Neutrophil (primary cell): ENCODE data around the gene EIF4G2.

Experiments used
- H3K27ac ChIP-seq: fragments of 200-600 bp; sonication (generic); 2 replicates; pipeline ENCODE4 v1.5.1; 2016; ENCODE audit warnings: mild to moderate bottlenecking, moderate library complexity
- H3K27me3 ChIP-seq: fragments of 200-600 bp; sonication (generic); 2 replicates; pipeline ENCODE4 v1.6.0; 2016; ENCODE audit warnings: mild to moderate bottlenecking
- H3K36me3 ChIP-seq: fragments of 200-600 bp; sonication (generic); 2 replicates; pipeline ENCODE4 v1.5.1; 2017
- H3K4me1 ChIP-seq, 2 experiments: fragments of 200-600 bp in 1 of 2; sonication (generic) in 1 of 2; 1 replicate in 1 of 2; 2 replicates in 1 of 2; pipeline versions ENCODE4 v1.5.1 to v1.6.1; 2013 to 2016; ENCODE audit warnings: low read depth in 1 of 2, low read length in 1 of 2, mild to moderate bottlenecking in 1 of 2, moderate library complexity in 1 of 2; ENCODE audit not compliant: control insufficient read depth in 1 of 2, insufficient read depth in 1 of 2
- H3K4me3 ChIP-seq, 2 experiments: fragments of 200-600 bp in 1 of 2; sonication (generic) in 1 of 2; 1 replicate in 1 of 2; 2 replicates in 1 of 2; pipeline ENCODE4 v1.5.1; 2013 to 2016; ENCODE audit warnings: low read depth in 1 of 2, low read length in 1 of 2, mild to moderate bottlenecking in 1 of 2, moderate library complexity in 1 of 2
- H3K9me3 ChIP-seq: fragments of 200-600 bp; sonication (generic); 2 replicates; pipeline ENCODE4 v1.5.1; 2016
- CTCF ChIP-seq: fragments of 200-600 bp; sonication (generic); IDR thresholded peaks from 2 replicates; pipeline ENCODE4 v1.5.1; 2016; ENCODE audit warnings: antibody characterized with exemption

EIF4G2 gene

GRCh38 chr11:10779086-10779485 lies 29.6 kb downstream of the EIF4G2 start:
- H3K4me1 ChIP-seq: peaks cover 0 to 5% of the 10 kb centered on the region in 2 experiments
- H3K27me3 ChIP-seq: no peaks in the 10 kb centered on the region
- no peak overlapping the region for H3K27ac ChIP-seq
- peaks cover 26% of the 10 kb centered on the region for H3K36me3 ChIP-seq
- no peak overlapping the region for H3K4me3 ChIP-seq
- H3K9me3 ChIP-seq: no peaks in the 10 kb centered on the region
- TF ChIP-seq CTCF: no peak

GRCh38 chr11:10778217-10778970 lies 30.3 kb downstream of the EIF4G2 start:
- H3K9me3 ChIP-seq: no peaks in the 10 kb centered on the region
- H3K4me3 ChIP-seq: no peak overlapping the region
- H3K27me3 ChIP-seq: no peaks in the 10 kb centered on the region
- TF ChIP-seq CTCF: no peak
- H3K4me1 ChIP-seq: peaks cover 0 to 5% of the 10 kb centered on the region in 2 experiments
- no peak overlapping the region for H3K27ac ChIP-seq
- peaks cover 26% of the 10 kb centered on the region for H3K36me3 ChIP-seq

DNA sequence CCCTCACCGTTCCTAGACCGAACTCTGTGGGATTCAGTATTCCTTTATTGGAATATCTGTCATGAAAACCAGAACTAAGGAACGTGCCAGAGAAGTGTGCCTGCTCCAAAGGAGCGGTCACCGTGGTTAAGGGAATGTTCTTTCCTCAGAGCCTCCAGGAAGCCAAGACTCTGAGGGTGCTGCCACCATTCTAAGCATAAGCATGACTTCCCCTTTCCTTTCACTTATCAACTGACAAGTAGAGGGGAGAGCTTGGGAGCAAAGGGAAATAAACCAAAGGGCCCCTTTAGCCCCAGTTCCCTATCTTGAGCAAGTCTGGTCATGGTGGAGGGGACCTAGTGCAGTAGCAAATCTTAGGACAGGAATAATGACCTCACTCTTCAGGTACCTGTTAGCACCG lies 30.9 kb downstream of the EIF4G2 start:
- Histone ChIP-seq H3K27me3 (no peaks in the 10 kb centered on the region), H3K27ac (no peak overlapping the region), H3K36me3 (peaks cover 26% of the 10 kb centered on the region), H3K4me1 (peaks cover 0 to 5% of the 10 kb centered on the region in 2 experiments), H3K9me3 (no peaks in the 10 kb centered on the region), H3K4me3 (no peak overlapping the region)
- TF ChIP-seq CTCF: no peak

DNA sequence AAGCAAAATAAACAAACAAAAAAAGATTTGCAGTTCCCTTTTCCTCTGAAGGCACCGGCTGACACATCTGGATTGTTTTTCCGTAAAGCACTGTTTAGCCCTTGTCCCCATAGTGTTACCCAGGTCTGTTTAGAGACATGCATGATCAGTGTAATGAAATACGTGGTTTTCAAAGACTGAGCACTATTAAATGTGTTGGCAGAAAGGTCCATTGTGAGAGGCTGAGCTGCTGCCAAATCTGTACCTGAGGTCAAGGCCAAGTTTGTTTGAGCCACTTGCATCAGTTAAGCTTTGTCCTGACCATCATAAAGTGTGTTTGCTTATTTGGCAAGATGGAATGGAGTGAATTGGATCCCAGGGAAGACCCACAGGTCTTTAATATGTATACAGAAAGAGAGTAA lies 31.3 kb downstream of the EIF4G2 start:
- no peak overlapping the region for H3K27ac ChIP-seq
- H3K9me3 ChIP-seq: no peaks in the 10 kb centered on the region
- H3K27me3 ChIP-seq: no peaks in the 10 kb centered on the region
- peaks cover 0 to 5% of the 10 kb centered on the region in 2 experiments for H3K4me1 ChIP-seq
- TF ChIP-seq CTCF: no peak
- H3K36me3 ChIP-seq: peaks cover 26% of the 10 kb centered on the region
- H3K4me3 ChIP-seq: no peak overlapping the region

- H3K4me1 ChIP-seq: peaks cover 0 to 5% of the 10 kb centered on the region in 2 experiments
- H3K4me3 ChIP-seq: no peak overlapping the region
- H3K9me3 ChIP-seq: no peaks in the 10 kb centered on the region
- TF ChIP-seq CTCF: no peak
- no peak overlapping the region for H3K27ac ChIP-seq
- H3K36me3 ChIP-seq: peaks cover 25% of the 10 kb centered on the region
- no peaks in the 10 kb centered on the region for H3K27me3 ChIP-seq
Observed at GRCh38 chr11:10774811-10775210, 33.9 kb downstream of the EIF4G2 start.
